ENCODE measurements around the gene NUFIP2.

- TF ChIP-seq EZH2phosphoT487 (IDR thresholded peaks at IDR 0.05; ENCODE audit: insufficient read depth, low read depth) (no peak), EZH2 (IDR thresholded peaks at IDR 0.05; ENCODE audit: insufficient read depth, poor library complexity, severe bottlenecking) (no peak)
These were observed 33.5 kb upstream of the NUFIP2 start for GRCh38 chr17:29327412-29327811.

All from GM23248 (cell line).